ENCODE results near the gene DIO3.
"Not testable (repeated sequence)": the region's sequence is repeated elsewhere in the genome, so short reads cannot be mapped to it uniquely, and the experiment has no call there.

Gene DIO3

DNA sequence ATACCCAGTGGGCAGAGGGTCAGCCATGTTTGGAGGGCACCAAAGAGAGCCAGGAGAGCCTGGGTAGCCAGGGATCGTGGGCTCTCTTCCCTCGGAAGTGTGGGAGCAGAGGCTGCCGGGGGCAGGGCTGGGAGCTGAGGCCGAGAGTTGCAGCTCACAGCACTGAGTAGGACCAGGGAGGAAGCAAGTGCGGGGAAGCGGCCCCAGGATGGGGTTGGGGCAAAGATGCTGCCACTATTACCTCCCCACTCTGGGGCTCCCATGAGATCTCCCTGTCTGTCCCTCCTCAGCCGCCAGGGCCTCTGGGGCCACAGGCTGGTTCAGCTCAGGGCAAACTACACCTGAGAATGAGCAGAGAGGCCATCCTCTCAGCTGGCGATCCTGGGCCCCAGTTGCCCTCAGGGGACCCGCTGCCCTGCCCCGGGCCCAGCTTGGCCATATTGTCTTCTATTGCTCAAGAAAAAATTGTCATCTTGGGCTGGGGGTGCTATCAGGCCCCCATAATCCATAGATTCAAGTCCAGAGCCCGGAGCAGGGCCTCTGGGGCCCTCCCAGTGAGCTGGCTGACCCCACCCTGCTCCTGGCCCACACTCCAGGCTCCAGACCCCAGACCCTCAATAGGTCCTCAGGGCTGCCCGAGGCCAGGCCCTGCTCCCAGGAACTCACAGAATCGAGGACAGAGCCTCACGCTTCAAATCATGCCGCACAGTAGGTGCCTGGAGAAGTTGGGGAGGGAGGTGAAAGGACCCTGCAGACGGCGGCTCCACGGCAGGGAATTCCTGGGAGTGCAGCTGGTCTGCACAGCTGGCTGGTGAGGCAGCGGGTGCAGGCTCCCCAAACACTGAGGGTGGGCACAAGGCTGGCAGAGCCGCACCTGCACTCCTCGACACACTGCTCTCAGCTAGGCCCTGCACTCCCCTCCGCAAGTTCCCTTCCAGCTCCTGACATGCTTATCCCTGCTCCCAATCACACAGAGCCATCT lies 20.5 kb upstream of the DIO3 start:
- H3K4me3 ChIP-seq = no peak overlapping the region
- no peak overlapping the region for H3K27ac ChIP-seq

DNA sequence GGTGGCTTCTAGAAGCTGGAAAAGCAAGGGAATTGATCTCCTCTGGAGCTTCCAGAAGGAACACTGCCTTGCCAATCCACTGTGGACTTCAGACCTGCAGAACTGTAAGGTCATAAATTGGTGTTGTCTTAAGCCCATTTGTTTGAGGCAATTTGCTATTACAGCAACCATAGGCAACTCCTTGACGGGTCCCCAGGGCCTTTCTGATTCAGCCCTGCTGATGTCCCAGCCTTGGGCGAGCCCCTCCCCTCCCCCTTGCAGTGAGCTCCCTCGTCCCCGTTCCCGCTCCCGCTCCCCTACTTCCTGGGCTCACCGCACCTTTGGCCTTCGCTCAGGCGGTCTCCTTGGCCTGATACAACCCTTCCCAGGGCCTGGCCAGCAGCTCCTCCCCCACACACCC lies 18.9 kb upstream of the DIO3 start:
- no peak overlapping the region for H3K27ac ChIP-seq
- no peak overlapping the region for H3K4me3 ChIP-seq

DNA sequence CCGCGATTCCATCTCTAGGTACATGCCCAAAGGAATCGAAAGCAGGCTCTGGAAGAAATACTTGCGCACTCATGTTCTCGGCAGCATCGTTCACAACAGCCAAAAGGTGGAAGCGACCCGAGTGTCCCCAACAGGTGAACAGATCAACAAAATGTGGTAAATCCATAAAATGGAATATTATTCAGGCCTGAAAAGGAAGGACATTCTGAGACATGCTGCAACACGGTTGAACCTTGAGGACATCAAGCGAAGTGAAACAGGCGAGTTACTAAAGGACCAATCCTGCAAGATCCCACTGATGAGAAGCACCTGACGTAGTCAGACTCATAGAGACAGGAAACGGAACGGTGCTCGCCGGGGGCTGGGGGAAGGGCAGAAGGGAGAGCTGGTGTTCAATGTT lies 17.5 kb upstream of the DIO3 start:
- no peak overlapping the region for H3K4me3 ChIP-seq
- no peak overlapping the region for H3K27ac ChIP-seq

DNA sequence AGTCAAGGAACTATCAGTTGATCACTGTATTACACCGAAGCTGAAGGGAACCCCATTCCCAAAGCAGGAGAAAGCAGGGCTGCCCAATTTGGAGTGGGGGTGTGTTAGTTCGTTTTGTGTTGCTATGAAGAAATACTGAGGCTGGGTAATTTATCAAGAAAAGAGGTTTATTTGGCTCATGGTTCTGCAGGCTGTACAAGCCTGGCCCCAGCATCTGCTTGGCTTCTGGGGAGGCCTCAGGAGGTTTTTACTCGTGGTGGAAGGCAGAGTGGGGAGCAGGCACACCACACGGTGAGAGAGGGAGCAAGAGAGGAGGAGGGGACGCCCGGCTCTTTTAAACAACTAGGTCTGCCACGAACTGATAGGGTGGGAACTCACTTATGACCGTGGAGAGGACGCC lies 16.7 kb upstream of the DIO3 start:
- Histone ChIP-seq H3K4me3 (no peak overlapping the region), H3K27ac (no peak overlapping the region)

DNA sequence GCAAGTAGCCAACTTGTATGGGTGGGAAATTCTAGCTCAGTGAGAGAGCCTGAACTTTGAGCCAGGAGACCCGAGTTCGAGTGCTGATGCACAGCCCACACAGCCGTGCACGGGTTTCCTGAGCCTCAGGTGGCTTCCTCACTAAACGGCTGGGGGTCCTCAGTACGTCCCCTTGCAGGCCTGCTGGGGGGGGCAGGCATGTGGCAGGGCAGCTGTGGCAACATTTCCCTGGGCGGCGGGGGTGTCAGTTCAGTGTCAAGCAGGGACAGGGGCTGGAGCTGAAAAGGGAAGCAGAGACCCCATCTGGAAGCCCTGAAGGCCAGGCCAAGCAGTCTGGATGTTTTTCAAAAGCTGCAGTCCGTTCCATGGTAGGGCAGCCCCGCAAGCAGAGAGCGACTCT lies 14.6 kb upstream of the DIO3 start:
- no peak overlapping the region for H3K4me3 ChIP-seq
- no peak overlapping the region for H3K27ac ChIP-seq

DNA sequence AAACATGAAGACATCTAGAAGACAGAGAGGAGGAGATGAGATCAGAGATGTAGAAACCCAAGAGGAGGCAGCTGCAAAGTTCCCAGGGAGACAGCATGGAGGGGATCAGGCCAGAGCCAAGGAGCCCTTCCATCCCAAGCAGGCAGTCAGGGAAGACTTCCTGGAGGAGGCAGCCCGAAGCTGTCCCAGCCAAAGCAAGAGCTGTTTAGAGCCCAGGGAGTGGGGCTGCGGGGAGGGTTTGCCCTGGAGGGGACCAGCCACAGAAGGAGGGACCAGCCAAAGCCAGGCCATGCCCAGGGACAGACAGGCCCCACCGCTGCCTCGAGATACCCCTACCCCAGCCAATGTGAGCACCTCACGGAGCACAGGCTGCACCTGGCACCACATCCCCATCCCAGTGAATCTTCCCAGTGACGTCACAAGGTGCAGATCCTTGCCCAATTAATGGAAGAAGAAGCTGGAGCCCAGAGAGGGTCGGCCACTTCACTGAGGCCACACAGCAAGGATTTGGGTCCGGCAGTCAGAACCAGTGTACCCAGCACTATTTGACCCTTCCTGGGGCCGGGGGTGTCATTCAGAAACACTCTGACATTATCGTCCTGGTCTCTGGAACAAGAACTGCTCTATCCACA lies 14.1 kb upstream of the DIO3 start:
- H3K4me3 ChIP-seq = no peak overlapping the region
- no peak overlapping the region for H3K27ac ChIP-seq

DNA sequence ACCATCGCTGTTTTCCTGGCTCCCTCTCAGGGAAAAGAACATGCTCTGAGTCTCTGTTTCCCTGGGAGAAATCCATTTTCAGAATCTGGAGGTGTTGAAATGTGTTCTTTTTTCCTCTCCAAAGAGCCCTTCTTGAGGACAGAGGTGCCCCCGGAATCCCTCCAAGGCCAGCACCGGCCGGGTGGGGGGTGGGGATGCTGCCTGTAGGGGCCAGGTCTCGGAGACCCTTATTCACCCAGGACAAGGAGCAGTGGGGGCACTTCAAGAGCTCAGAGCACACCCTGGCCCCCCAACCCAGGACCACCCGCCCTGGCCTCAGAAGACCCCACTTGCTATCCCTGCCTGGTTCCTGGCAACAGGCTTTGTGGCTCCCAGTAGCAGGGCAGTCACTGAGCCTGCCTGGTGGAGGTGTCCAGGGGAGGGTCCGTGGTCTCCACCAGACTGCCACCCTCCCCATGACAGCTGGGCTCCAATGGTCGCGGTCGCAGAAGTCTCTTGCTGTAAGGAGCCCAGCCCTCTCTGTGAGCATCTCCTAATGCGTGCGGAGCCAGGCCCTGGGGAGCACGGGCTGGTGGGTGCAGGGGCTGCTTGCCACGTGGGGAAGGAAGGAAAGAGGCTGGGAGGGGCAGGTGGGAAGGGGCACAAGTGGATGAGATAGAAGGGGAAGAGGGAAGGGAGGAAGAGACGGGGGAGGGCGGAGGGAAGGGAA lies 13.2 kb upstream of the DIO3 start:
- no peak overlapping the region for H3K4me3 ChIP-seq
- no peak overlapping the region for H3K27ac ChIP-seq

DNA sequence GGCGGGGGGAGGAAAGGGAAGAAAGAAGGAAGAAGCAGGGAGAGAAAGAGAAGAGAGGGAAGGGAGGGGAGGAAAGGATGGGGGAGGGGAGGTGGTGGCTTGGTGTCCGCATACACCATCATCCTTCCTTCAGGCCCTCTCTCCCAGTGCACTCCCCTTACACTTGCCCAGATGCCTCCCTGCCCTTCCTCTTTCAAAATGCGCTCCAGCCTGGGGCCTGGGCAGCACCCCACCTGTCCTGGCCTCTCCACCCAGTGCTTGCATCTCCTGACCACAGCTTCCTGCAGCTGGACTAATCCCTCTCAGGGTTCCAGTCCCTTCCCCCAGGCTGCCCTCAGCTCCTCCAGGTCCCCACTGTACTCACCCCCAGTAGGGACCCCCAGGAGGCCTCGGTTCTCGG lies 12.6 kb upstream of the DIO3 start:
- H3K4me3 ChIP-seq = no peak overlapping the region
- no peak overlapping the region for H3K27ac ChIP-seq

DNA sequence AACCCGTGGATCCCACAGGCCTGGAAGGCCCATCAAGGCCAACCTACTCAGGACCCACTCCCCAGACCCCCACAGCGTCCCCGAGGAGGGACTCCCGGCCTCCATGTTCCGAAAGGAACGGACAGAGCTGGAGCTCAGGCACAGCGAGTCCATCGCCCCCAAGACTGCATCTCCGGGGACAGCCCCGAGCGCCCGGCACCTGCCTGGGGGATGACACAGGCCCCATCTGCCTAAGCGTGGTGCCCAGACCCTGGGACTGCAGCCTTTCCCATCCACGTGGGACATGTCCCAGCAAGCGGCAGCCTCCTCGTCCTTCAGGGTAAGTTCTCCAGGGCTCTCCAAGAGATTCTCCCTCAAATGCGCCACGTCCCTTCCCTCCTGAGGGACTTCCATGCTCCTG lies 12.1 kb upstream of the DIO3 start:
- Histone ChIP-seq H3K27ac (no peak overlapping the region), H3K4me3 (no peak overlapping the region)

DNA sequence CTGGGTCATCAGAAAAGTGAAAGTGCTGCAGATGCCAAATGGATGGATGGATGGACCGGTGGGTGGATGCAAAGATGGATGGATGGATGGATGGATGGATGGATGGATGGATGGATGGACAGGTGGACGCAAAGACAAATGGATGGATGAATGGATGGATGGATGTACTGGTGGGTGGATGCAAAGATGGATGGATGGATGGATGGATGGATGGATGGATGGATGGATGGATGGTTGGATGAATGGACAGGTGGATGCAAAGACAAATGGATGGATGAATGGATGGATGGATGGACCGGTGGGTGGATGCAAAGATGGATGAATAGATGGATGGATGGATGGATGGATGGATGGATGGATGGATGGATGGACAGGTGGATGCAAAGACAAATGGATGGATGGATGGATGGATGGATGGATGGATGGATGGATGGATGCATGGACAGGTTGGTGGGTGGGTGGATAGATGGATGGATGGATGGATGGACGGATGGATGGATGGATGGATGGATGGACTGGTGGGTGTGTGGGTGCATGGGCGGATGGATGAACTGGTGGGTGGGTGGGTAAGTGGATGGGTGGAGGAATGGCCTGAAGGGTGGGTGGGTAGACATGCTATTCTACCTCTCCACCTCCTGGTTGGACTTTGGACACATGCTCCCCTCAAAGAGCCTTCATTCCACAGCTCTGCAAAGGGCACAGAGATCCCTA lies 10.9 kb upstream of the DIO3 start:
- not testable (repeated sequence) for H3K4me3 ChIP-seq, H3K27ac ChIP-seq

DNA sequence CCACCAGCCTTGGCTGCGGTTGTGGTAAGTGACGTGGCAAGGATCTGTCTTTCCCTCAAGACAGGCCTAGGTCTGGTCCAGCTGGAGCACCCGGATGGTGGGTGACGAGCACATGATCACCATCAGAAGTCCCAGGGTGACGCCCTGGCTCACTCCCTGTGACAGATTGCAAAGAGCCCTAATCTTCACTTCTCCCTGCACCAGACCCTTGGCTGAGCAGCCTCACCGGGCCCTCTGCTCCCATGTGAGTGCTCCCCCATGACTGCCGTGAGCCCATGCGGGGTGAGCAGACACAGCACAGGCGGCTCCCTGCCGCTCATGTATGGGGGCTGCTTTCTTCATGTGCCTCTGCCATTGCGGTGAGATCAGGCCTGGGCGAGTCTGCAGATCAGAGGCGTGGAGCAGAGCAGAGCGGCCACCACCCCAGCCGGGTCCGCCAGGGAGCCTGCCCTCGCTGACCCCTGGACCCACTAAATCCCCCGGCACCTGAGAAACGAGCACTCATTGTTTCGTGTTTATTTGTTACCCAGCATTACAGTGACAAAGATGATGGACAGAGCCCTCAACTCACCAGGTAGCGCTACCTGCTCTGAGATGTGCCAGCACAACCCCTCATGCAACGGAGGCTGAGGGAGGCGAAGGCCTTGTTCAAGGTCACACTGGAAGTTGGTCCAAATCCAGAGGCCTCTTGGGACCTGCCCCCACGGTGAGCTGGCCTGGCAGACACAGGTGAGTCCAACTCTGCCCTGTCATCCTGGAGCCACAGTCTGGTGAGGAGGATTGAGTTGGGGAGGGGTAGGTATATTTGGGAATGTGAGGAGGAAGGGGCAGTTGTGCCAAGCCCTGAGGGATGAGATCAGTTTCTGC lies 9.3 kb upstream of the DIO3 start:
- H3K27ac ChIP-seq = no peak overlapping the region

DNA sequence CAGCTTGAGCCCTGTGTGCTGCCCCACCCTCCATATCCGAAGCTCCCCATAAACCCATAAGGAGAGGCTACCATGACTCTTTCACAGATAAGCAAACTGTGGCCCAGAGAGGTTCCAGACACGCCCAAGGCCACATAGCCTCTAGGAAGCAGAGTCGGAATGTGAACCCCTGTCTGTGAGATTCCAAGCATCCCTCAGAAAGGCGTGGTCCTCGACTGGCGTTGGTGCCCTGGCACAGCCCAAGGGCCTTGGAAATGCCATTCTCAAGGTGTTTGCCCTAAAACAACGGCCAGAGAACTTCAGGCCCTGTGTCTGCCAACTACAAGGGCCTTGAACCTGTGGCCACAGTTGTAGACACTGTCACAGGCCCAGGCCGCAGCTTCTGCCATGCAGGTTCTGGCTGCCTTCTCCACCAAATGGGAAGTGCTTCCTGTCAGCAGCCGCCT lies 8.5 kb upstream of the DIO3 start:
- H3K27ac ChIP-seq = no peak overlapping the region
- no peak overlapping the region for H3K4me3 ChIP-seq

More for the DNA sequence above, 9.3 kb upstream of the DIO3 start:
- no peak overlapping the region for H3K4me3 ChIP-seq

DNA sequence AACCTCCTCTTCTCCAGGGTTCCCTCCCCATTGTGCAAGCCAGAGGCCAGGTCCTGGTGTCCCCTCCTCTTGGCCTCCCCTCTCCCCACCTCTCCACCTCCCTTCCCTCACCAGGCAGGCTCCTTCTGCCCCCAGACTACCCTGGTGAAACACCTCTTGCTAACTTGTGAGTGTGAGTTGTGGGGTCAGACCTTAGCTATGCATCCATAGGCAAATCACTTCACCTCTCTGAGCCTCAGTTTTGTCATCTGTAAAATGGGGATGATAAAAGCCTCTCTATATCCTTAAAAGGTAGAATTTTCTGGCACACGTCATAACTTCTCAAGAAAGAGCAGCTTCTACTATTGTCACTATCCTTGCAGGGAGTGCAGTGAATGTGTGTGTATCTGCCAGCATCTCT lies 7.9 kb upstream of the DIO3 start:
- no peak overlapping the region for H3K27ac ChIP-seq
- H3K4me3 ChIP-seq = no peak overlapping the region

DNA sequence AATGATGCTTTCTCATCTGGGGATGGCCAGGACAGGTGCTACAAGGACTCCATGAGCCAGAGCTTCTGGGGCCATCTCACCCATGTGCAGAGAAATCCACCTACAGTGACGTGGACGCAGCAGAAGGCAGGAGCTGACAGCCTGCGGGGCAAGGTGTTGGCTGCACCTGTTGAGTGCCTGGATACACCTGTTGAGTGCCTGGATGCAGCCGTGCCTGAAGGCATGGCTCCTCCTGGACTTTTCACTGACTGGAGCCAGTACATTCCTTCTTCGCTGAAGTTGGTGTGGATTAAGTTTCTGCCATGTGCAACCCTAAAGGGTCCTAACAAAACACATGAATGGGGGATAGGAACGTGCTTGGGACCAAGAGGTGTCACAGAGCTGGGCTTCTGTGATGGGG lies 7.4 kb upstream of the DIO3 start:
- no peak overlapping the region for H3K27ac ChIP-seq
- H3K4me3 ChIP-seq = no peak overlapping the region

DNA sequence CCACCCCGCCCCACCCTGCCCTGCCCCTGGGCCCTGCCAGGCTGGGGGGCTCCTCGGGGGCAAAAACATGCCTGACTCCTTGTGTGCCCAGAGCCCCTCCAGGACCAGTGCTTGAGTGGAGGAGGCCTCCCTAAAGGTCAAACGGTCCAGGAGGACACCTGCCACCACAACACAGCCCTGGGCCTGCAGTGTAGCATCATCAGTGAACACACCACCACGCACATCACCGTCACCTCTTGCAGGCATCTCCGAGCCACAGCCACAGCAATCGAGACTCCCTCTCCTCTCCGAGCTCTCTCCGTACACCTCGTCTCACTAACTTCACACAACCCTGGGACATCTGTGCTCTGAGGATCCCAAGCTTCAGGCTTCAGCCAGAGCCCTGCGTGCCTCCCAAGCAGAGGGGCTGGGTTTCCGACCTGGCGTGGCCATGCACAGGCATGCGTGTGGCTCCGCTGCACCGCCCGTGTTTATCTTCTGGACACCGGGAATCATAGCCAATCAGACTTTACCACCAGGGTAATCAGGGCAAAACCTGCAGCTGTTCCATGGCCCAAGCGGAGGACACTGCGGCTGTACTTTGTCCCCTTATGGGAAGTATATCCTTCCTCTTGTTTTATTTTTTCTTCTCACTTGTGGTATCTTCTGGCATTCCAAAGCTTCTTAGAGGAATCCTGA lies 6.2 kb upstream of the DIO3 start:
- Histone ChIP-seq H3K27ac (no peak overlapping the region), H3K4me3 (no peak overlapping the region)

DNA sequence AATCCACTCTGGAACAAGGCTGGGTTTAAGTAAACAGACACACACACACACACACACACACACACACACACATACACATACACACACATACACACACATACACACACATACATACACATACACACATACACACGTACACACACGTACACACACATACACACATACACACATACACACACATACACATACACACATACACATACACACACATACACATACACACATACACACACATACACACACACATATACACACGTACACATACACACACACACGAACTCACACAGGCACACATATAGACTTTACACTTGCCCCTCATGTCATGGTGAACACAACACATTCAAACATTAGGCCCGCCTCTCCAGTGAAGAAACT lies 5.6 kb upstream of the DIO3 start:
- H3K27ac ChIP-seq = not testable (repeated sequence)

DNA sequence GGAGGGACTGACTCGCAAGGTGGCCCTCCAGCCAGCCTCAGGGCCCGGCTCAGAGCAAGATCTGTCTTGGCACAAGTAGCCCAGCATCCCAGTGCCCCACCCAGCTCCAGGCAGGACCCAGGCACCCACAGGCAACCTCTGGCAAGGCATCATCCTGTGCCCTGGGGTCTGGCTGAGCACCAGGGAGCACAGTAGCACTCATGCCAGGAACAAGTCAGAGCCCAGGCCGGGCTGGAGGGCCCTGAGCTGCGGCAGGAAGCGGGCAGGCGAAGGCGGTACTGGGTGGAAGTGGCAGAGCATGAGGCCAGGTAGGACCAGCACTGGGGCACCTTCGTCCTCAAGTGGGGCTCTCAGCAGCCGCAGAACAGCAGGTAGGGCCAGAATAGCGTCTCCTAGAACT lies 5.2 kb upstream of the DIO3 start:
- no peak overlapping the region for H3K4me3 ChIP-seq
- peak overlapping the region in 2 of 21 experiments; percentile 8 to 17 for H3K27ac ChIP-seq

More for the DNA sequence above, 5.6 kb upstream of the DIO3 start:
- H3K4me3 ChIP-seq = not testable (repeated sequence)

DNA sequence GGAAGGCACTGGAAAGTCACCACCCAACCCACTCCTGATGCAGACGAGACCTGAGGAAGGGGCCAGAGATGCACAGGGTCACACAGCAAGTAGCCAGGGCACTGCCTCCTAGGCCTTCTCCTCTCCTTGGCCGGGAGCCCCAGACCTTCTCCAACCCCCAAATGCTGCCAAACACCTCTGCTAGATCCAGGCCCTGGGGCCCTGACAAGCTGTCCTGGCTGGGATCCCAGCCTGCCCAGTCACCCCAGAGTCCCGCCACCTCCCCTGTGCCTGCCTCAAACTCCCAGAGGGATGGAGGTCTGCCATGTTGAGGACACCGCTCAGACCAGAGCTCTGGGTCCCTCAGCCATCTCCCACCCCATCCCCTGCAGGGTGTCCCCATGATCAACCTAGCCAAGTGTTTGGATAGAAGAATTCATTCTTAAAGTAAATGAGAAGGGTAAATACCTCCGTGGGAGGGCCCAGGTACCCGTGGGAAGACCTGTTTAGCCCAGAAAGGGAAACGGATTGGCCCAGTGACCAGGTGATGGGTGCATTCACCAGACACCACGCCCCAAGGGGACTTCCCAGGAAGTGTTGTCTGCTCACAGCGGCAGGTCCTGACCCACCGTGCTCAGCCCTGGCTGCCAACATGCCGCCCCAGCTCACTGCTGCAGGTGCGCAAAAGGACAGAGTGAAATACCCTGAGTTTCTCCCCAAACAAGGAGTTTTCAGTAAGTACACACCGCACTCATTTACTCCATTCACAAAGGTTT lies 4.6 kb upstream of the DIO3 start:
- Histone ChIP-seq H3K4me3 (no peak overlapping the region), H3K27ac (peak overlapping the region in 2 of 21 experiments; percentile 8 to 17)
